GM06990 (cell line): ENCODE data around the gene SRM.

ENCODE experiments used
- DNase-seq: peaks from one replicate; pipeline ENCODE4 v3.0.0-alpha.2; 2011; ENCODE audit not compliant: insufficient read length; ENCODE audit errors: extremely low read depth
- H3K27me3 ChIP-seq: replicated peaks from 2 replicates; pipeline ENCODE4 v1.6.0; 2011; ENCODE audit warnings: low read length; ENCODE audit not compliant: control insufficient read depth, insufficient read depth
- H3K36me3 ChIP-seq: 2 replicates; pipeline ENCODE4 v1.5.1; 2011; ENCODE audit warnings: low read length; ENCODE audit not compliant: control insufficient read depth, insufficient read depth
- H3K4me3 ChIP-seq: replicated peaks from 2 replicates; pipeline ENCODE4 v1.5.1; 2011; ENCODE audit warnings: low read depth, mild to moderate bottlenecking, control low read depth, low read length
- CTCF ChIP-seq: IDR thresholded peaks from 2 replicates; pipeline ENCODE4 v1.5.1; 2011; ENCODE audit warnings: low read length, control low read depth, mild to moderate bottlenecking, inconsistent platforms; ENCODE audit not compliant: insufficient read depth, poor library complexity, severe bottlenecking

The SRM gene

GRCh38 chr1:11031624-11032262, 28.1 kb downstream of the SRM start:
- Histone ChIP-seq H3K36me3 (peaks cover 4% of the 10 kb centered on the region), H3K27me3 (no peaks in the 10 kb centered on the region), H3K4me3 (no peak overlapping the region)
- TF ChIP-seq CTCF = no peak
- no peak for DNase-seq

GRCh38 chr1:11030865-11031264, 29.0 kb downstream of the SRM start:
- Histone ChIP-seq H3K36me3 (peaks cover 8% of the 10 kb centered on the region), H3K27me3 (no peaks in the 10 kb centered on the region), H3K4me3 (no peak overlapping the region)
- no peak for TF ChIP-seq CTCF
- DNase-seq = no peak

- H3K36me3 ChIP-seq = peaks cover 12% of the 10 kb centered on the region
- DNase-seq = no peak
- no peaks in the 10 kb centered on the region for H3K27me3 ChIP-seq
- no peak overlapping the region for H3K4me3 ChIP-seq
- no peak for TF ChIP-seq CTCF
These were observed 31.8 kb downstream of the SRM start for GRCh38 chr1:11028018-11028417.

GRCh38 chr1:11027316-11027715, 32.5 kb downstream of the SRM start:
- no peaks in the 10 kb centered on the region for H3K27me3 ChIP-seq
- no peak for DNase-seq
- H3K4me3 ChIP-seq = no peak overlapping the region
- H3K36me3 ChIP-seq = peaks cover 12% of the 10 kb centered on the region
- no peak for TF ChIP-seq CTCF

- Histone ChIP-seq H3K4me3 (no peak overlapping the region), H3K27me3 (no peaks in the 10 kb centered on the region), H3K36me3 (peaks cover 15% of the 10 kb centered on the region)
- no peak for DNase-seq
- no peak for TF ChIP-seq CTCF
These were observed 32.9 kb downstream of the SRM start for GRCh38 chr1:11026903-11027302.

- H3K4me3 ChIP-seq = no peak overlapping the region
- DNase-seq = no peak
- H3K36me3 ChIP-seq = peaks cover 18% of the 10 kb centered on the region
- no peak for TF ChIP-seq CTCF
- H3K27me3 ChIP-seq = no peaks in the 10 kb centered on the region
These were observed 33.8 kb downstream of the SRM start for GRCh38 chr1:11026052-11026451.
